Chondrocyte (in vitro differentiated cells): ENCODE measurements around the gene TYRP1. TPM values are rescaled to one million over a fixed set of nuclear protein-coding genes. Genes with fewer than 3 reads are reported as not detected.

Experiments used
- DNase-seq: peaks from one replicate; pipeline ENCODE4 v3.0.0; 2021; ENCODE audit warnings: mixed read lengths, low spot score
- H3K27ac Mint-ChIP-seq: one replicate; pipeline ENCODE4 v1.8.0; 2021; ENCODE audit warnings: mild to moderate bottlenecking, moderate library complexity, mixed read lengths; ENCODE audit not compliant: unreplicated experiment
- H3K27me3 Mint-ChIP-seq: 2 replicates; pipeline ENCODE4 v1.8.0; 2021; ENCODE audit warnings: low read depth, mixed read lengths
- H3K36me3 Mint-ChIP-seq: 2 replicates; pipeline ENCODE4 v1.8.0; 2021; ENCODE audit warnings: low read depth, mixed read lengths
- H3K4me1 Mint-ChIP-seq: 2 replicates; pipeline ENCODE4 v1.8.0; 2021; ENCODE audit warnings: low read depth, mild to moderate bottlenecking, mixed read lengths
- H3K4me3 Mint-ChIP-seq: one replicate; pipeline ENCODE4 v1.8.0; 2021; ENCODE audit warnings: mild to moderate bottlenecking, moderate library complexity, mixed read lengths; ENCODE audit not compliant: unreplicated experiment
- H3K9me3 Mint-ChIP-seq: 2 replicates; pipeline ENCODE4 v1.8.0; 2021; ENCODE audit warnings: low read depth, mixed read lengths
- CTCF ChIP-seq: fragments of 200-600 bp; sonication (generic); IDR thresholded peaks from 2 replicates; pipeline ENCODE4 v1.5.0; 2021; ENCODE audit warnings: antibody characterized with exemption, mild to moderate bottlenecking, moderate library complexity
- total RNA-seq: library from RNA; stranded (reverse); gene quantifications from 3 replicates; pipeline ENCODE4 v1.2.1, GENCODE V29; 2021

The TYRP1 gene
- total RNA-seq, 1 donor from 2014 or later, result 0.10 TPM

DNA sequence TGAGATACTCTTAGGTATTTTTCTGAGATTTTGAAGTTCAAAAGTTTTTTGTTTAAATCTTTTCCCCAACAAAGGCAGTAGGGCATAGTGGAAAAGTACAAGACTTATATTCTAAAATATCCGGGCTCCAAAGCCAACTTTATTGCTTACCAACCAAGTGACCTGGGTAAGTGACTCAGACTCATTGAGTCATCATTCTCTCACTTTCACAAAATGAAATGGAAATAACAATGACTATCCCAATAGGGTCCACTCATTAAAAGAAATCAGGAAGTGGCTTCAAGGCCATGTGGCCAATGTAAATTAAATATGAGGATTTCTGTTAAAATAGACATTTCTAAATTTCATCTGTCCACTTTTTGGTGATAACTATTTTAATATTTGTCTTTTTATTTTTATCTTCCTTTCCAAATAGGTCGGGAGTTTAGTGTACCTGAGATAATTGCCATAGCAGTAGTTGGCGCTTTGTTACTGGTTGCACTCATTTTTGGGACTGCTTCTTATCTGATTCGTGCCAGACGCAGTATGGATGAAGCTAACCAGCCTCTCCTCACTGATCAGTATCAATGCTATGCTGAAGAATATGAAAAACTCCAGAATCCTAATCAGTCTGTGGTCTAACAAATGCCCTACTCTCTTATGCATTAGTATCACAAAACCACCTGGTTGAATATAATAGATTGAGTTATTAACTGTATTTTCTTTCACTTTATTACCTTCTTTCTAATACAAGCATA lies 15.5 kb downstream of the TYRP1 start:
- H3K27ac Mint-ChIP-seq, result peak overlapping the region; percentile 9
- TF ChIP-seq CTCF, result no peak
- H3K36me3 Mint-ChIP-seq, result peaks cover 2% of the 10 kb centered on the region
- H3K9me3 Mint-ChIP-seq, result peaks cover 2% of the 10 kb centered on the region
- H3K4me3 Mint-ChIP-seq, result no peak overlapping the region
- DNase-seq, result no peak
- H3K4me1 Mint-ChIP-seq, result peaks cover 30% of the 10 kb centered on the region
- no peaks in the 10 kb centered on the region for H3K27me3 Mint-ChIP-seq

DNA sequence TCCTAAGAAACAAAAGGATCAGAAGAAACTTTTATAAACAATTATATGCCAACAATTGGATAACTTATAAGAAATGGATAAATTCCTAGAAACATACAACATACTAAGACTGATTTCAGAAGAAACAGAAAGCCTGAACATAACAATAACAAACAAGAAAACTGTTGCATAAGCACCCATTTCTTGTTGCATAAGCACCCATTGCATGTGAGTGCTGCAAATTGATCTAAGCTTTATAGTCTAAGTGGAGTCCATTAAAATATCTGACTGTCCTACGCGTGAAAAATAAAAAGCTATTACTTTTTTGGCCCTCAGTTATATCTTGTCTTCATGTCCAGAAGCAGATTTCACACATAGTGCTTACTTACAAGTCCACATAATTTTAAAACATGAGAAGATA lies 19.3 kb downstream of the TYRP1 start:
- no peaks in the 10 kb centered on the region for H3K36me3 Mint-ChIP-seq
- no peak overlapping the region for H3K4me3 Mint-ChIP-seq

DNA sequence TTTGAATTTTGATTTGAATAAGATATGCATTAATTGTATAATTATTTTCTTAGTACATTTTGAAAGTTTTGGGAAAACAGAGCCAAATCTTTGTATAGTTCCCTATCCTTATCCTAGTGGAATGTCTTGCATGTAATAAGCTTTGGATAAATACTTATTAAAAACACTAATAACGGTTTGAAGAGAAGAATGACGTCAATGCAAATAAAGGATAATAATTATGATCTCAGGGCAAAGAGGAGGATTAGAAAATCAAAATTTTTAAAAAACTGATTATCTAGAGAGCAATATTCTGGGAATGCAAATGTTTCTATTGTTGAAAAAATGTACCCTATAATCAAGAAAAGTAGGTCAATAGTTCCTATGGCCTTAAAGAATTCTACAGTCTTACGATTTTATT lies 22.1 kb downstream of the TYRP1 start:
- Mint-ChIP-seq H3K27me3 (no peaks in the 10 kb centered on the region), H3K4me1 (peaks cover 12% of the 10 kb centered on the region), H3K9me3 (peaks cover 2% of the 10 kb centered on the region), H3K36me3 (no peaks in the 10 kb centered on the region), H3K27ac (no peak overlapping the region), H3K4me3 (no peak overlapping the region)
- DNase-seq, result no peak
- TF ChIP-seq CTCF, result no peak

More for the DNA sequence above, 19.3 kb downstream of the TYRP1 start:
- H3K27ac Mint-ChIP-seq, result no peak overlapping the region
- TF ChIP-seq CTCF, result no peak
- peaks cover 11% of the 10 kb centered on the region for H3K4me1 Mint-ChIP-seq
- peaks cover 2% of the 10 kb centered on the region for H3K9me3 Mint-ChIP-seq
- DNase-seq, result no peak
- H3K27me3 Mint-ChIP-seq, result no peaks in the 10 kb centered on the region

GRCh38 chr9:12716823-12717600 lies 23.8 kb downstream of the TYRP1 start:
- no peak overlapping the region for H3K27ac Mint-ChIP-seq
- peak; percentile 76 for TF ChIP-seq CTCF
- no peak for DNase-seq
- H3K36me3 Mint-ChIP-seq, result no peaks in the 10 kb centered on the region
- no peaks in the 10 kb centered on the region for H3K27me3 Mint-ChIP-seq
- H3K4me1 Mint-ChIP-seq, result peaks cover 21% of the 10 kb centered on the region
- no peaks in the 10 kb centered on the region for H3K9me3 Mint-ChIP-seq
- H3K4me3 Mint-ChIP-seq, result no peak overlapping the region

GRCh38 chr9:12717907-12718306 lies 24.7 kb downstream of the TYRP1 start:
- Mint-ChIP-seq H3K4me3 (no peak overlapping the region), H3K27ac (no peak overlapping the region), H3K36me3 (no peaks in the 10 kb centered on the region), H3K27me3 (no peaks in the 10 kb centered on the region), H3K9me3 (no peaks in the 10 kb centered on the region), H3K4me1 (peaks cover 29% of the 10 kb centered on the region)
- no peak for DNase-seq
- no peak for TF ChIP-seq CTCF
